Mesodermal cell (in vitro differentiated cells): ENCODE results near the gene ELMO1.

Experiments used
- H3K27ac ChIP-seq: 2 replicates; pipeline ENCODE4 v1.7.0; 2013; ENCODE audit warnings: mild to moderate bottlenecking, low read depth, low read length, moderate library complexity; ENCODE audit not compliant: severe bottlenecking
- H3K36me3 ChIP-seq: 2 replicates; pipeline ENCODE4 v1.7.1; 2013; ENCODE audit warnings: mild to moderate bottlenecking, low read length, moderate library complexity; ENCODE audit not compliant: control insufficient read depth, insufficient read depth
- H3K4me1 ChIP-seq: one replicate; pipeline ENCODE4 v1.7.1; 2013; ENCODE audit warnings: mild to moderate bottlenecking, low read length; ENCODE audit not compliant: insufficient read depth, control insufficient read depth, poor library complexity, severe bottlenecking
- H3K4me3 ChIP-seq: 2 replicates; pipeline ENCODE4 v1.7.0; 2013; ENCODE audit warnings: low read length, control low read depth, mild to moderate bottlenecking; ENCODE audit not compliant: insufficient read depth, poor library complexity, severe bottlenecking; ENCODE audit errors: extremely low read depth
- H3K9me3 ChIP-seq: 2 replicates; pipeline ENCODE4 v1.7.1; 2013; ENCODE audit warnings: mild to moderate bottlenecking, low read length, moderate library complexity; ENCODE audit not compliant: control insufficient read depth
- WGBS, 2 experiments: methylation state at CpG; one replicate each; pipeline ENCODE4 v1.1.5; 2013; ENCODE audit warnings: missing lambda C conversion rate in 2 of 2; ENCODE audit not compliant: insufficient coverage in 2 of 2; 5-methylcytosine and 5-hydroxymethylcytosine counted together

Gene ELMO1

DNA sequence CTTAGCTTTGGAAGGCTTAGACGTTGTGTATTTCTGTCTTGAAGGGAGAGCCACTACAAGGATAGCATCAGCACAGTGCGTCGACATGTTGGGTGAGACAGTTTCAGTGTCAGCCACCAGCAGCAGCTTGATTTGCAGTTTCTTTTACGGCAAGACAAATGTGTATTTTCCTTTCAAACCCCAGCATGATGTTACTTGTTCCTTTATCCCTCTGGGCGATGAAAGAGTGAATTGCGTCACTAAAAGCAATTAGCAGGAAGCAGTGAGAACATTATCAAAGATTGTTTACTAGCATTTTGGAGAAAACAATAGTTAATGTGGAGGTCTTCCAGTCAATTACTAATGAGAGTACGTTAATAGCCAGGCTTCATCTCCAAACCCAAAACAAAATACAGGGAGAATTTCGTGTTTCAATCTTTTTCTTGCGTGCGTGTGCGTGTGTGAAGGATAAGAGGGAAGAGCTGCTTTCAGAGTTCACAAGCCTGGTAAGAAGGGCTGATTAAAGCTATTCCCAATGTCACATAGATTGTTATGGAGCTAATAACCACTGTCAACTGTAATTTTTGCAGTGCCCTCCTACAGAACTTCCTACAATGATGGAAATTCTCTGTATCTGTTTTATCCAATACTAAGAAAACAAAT is 567.3 kb downstream of the ELMO1 start:
- Histone ChIP-seq H3K9me3 (no peaks in the 10 kb centered on the region), H3K27ac (no peak overlapping the region), H3K36me3 (peaks cover 7% of the 10 kb centered on the region), H3K4me3 (no peak overlapping the region), H3K4me1 (no peaks in the 10 kb centered on the region)
- 90 to 91% methylated on average over 4 to 5 of the region's 11 CpGs for WGBS, 2 experiments

DNA sequence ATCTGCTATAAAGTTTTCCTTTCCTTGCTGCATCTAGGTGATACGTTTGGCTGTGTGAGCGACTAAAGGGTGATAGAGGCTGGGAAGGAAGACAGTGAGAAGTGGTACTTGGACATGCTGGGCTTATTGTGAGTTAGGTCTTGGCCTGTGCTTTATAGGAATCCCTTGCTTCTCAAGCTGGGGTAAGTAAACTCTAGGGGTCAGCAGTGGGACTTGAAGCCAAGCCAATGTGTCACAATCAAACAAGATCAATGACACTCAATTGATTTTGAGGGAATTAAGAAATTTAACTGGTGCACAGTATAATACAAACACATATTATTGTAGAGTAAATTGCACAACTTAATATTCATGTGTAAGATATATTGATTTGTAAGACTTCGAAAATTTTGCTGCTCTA is 568.6 kb downstream of the ELMO1 start:
- H3K4me1 ChIP-seq: no peaks in the 10 kb centered on the region
- H3K27ac ChIP-seq: no peak overlapping the region
- peaks cover 7% of the 10 kb centered on the region for H3K36me3 ChIP-seq
- no peak overlapping the region for H3K4me3 ChIP-seq
- WGBS, 2 experiments: 78 to 100% methylated on average over 2 of the region's 3 CpGs
- H3K9me3 ChIP-seq: no peaks in the 10 kb centered on the region

DNA sequence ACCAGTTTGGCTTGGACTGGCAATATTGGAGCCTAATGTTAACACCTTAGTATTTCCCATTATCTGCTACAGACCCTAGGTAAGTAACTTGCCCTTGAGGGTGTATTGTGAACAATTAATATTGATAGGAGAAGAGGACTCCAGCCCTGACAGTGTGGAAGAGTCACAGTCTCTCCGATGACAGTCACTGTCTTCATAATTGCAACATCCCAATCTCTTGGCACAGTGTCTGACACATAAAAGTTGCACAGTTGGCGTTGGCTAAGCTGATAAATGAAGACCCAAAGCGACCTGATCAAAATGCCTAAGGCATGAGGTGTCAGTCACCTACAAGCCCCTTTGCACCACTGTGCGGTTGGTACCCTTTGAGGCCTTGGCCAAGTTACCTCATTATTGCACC is 569.6 kb downstream of the ELMO1 start:
- Histone ChIP-seq H3K36me3 (peaks cover 7% of the 10 kb centered on the region), H3K4me3 (no peak overlapping the region), H3K9me3 (no peaks in the 10 kb centered on the region), H3K27ac (no peak overlapping the region), H3K4me1 (no peaks in the 10 kb centered on the region)
- WGBS, 2 experiments: 45 to 50% methylated on average over 2 of the region's 4 CpGs

DNA sequence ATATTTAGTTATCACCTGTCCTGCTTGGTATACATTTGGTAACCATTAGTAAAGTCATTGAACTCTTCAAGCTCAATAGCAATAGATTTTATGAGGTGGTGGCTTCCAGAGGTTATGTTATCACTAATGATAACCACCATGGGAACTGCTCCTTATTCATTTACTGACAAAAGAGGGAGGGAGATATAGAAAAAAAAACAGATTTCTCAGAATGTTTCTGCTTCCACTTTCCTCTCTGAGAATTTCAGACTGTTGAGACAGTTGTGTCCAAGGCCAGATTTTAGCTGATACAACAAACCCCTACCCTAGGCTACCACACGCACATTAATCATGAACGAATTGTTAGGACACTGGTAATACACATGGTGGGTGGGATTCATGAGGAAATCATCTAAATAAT is 570.4 kb downstream of the ELMO1 start:
- WGBS, 2 experiments: 100% methylated on average over 1 of the region's 2 CpGs; no CpG with 5 or more reads in 1 of the 2 experiments
- H3K4me3 ChIP-seq: no peak overlapping the region
- no peak overlapping the region for H3K27ac ChIP-seq
- no peaks in the 10 kb centered on the region for H3K4me1 ChIP-seq
- H3K36me3 ChIP-seq: peaks cover 7% of the 10 kb centered on the region
- no peaks in the 10 kb centered on the region for H3K9me3 ChIP-seq

DNA sequence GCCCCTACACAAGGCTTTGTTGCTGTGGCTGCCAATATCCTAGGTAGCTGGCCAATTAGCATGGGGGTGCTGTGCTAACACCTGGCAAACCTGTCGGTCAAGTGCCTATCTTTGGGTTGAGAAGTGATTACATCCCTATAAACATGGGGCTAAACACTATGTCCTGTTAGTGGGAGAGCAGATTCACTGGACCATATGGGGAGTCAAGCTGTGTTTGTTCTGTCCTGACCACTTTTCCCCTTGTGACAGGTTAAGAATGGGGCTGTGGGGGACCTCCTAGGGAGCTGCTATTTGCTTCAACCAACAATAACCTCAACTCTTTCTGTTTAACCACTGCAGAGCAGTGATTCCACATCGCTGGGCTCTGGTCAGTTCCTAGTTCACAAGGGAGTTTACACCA is 572.9 kb downstream of the ELMO1 start:
- Histone ChIP-seq H3K36me3 (peaks cover 7% of the 10 kb centered on the region), H3K27ac (no peak overlapping the region), H3K9me3 (no peaks in the 10 kb centered on the region), H3K4me1 (peaks cover 5% of the 10 kb centered on the region), H3K4me3 (no peak overlapping the region)
- 70 to 83% methylated on average over 2 of the region's 2 CpGs for WGBS, 2 experiments

DNA sequence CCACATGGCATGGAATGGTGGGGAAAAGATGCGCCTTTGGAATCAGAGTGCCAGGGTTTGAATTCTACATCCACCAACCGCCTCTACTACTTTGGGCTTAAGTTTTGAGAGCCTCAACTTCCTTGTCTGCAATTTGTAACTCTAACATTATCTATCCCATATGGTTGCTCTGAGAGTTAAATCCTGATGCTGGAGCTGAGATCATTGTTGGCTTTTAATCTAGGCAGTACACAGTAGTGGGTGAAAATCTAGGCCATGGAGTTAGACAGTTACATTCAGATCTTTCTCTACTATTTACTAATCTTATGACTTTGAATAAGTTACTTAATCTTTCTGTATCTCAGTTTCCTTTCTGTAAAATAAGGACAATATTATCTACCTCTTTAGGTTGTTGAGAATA is 574.6 kb downstream of the ELMO1 start:
- WGBS, 2 experiments: 90% methylated on average over 2 of the region's 2 CpGs; no CpG with 5 or more reads in 1 of the 2 experiments
- H3K4me1 ChIP-seq: peaks cover 5% of the 10 kb centered on the region
- no peak overlapping the region for H3K4me3 ChIP-seq
- peaks cover 7% of the 10 kb centered on the region for H3K36me3 ChIP-seq
- H3K27ac ChIP-seq: no peak overlapping the region
- H3K9me3 ChIP-seq: no peaks in the 10 kb centered on the region

DNA sequence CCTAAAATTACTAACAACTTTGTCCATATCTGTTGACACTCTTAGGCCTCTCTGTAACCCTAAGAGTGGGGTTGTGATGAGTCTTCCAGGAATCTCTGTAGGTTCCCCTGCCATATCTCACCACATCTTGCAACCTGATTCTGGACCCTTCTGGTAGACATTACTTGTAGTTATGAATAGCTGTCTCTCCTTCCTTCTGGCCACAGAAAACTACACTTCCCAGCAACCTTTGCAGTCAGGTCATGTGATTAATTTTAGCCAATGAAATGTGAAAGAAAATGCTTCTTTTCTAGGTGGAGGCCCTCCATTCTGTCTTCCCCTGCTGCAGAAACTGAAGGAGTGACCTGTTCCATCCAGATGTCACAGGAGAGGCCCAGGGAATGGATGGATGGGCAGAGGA is 576.8 kb downstream of the ELMO1 start:
- no peaks in the 10 kb centered on the region for H3K9me3 ChIP-seq
- H3K36me3 ChIP-seq: no peaks in the 10 kb centered on the region
- no peak overlapping the region for H3K4me3 ChIP-seq
- H3K4me1 ChIP-seq: peaks cover 5% of the 10 kb centered on the region
- H3K27ac ChIP-seq: no peak overlapping the region

DNA sequence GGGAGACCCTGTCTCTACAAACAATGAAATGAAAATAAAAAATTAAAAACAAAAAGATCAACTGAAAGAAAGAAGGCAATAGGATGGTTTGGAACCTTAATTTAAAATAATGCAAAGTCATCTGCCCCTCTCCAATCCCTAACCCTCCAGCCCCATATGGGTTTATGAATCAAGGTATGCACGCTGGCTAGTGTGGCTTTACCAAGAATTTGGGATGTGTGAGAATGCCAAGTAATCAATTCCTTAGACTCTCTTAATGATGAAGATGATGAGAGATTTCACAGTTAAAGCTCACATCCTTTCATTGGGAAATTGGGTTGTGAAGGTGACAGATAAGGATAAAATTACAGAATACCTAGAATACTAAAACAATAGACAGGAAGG is 577.3 kb downstream of the ELMO1 start:
- no CpG with 5 or more reads among the region's 1 CpG for WGBS, 2 experiments
- Histone ChIP-seq H3K27ac (no peak overlapping the region), H3K9me3 (no peaks in the 10 kb centered on the region), H3K4me1 (peaks cover 5% of the 10 kb centered on the region), H3K36me3 (no peaks in the 10 kb centered on the region), H3K4me3 (no peak overlapping the region)

DNA sequence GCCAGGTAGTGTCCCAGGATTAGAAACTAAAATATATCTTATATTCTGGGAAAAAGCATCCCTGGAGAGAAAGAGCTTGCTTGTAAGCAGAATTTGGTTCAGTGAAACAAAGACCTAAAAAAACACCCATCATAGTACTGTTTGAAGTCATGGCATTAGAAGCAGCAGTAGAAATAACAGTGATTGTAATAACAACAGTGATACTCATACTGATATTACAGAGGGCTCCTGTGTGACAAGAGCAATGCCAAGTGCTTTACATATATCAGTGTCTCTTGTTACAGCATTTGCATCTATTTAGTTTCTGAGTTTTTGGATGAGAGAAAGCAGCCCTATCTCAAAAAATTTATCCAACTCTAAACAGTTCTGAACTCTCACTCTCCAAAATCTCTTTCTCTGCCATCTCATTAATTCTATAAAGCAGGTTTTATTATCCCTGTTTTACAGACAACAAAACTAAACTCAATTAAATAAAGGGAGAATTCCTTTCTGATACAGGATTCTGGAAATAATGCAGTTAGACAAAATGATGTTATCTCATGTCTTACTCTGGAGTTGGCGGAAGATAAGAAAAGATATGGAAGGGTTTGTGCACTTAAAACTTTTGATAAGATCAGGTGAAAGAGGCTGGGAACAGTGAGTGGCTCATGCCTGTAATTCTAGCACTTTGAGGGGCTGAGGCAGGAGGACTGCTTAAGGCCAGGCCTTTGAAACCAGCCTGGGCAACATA is 577.9 kb downstream of the ELMO1 start:
- Histone ChIP-seq H3K4me3 (no peak overlapping the region), H3K9me3 (no peaks in the 10 kb centered on the region), H3K36me3 (no peaks in the 10 kb centered on the region), H3K4me1 (peaks cover 5% of the 10 kb centered on the region), H3K27ac (no peak overlapping the region)
- WGBS, 2 experiments: 77 to 89% methylated on average over 1 of the region's 1 CpG

DNA sequence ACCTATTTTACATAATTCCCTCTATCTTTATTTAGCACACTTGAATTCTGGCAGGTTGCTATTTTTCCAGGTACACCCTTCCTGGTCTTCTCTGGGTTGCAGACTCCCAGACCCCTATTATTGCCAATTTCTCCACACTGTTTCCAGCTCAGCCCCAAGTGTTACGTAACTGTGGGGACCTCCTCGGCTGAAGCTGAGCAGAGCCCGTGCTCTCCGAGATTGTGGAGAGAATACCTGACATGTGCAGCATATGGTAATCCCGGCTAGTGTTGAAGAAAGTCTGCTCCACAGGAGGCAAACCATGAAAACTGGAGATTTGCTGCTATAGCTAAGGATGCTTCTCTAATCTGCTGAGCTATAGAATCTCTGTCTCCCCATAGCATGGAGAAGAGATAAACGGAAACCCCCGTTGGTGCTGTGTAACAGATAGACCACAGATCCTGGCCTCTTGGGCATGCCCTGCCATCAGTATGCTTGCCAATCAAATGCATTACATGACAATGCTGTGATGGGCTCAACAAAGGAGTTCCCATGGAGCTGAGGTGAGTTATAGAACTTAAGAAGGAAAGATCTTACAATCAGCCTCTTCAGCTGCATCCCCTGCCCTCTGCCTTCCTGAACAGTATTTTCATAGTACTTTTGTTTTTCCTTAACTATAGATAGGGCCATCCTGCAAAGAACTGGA is 579.8 kb downstream of the ELMO1 start:
- H3K4me3 ChIP-seq: no peak overlapping the region
- no peaks in the 10 kb centered on the region for H3K9me3 ChIP-seq
- H3K36me3 ChIP-seq: no peaks in the 10 kb centered on the region
- WGBS, 2 experiments: 91 to 92% methylated on average over 7 of the region's 7 CpGs
- H3K4me1 ChIP-seq: peaks cover 9% of the 10 kb centered on the region
- H3K27ac ChIP-seq: no peak overlapping the region

DNA sequence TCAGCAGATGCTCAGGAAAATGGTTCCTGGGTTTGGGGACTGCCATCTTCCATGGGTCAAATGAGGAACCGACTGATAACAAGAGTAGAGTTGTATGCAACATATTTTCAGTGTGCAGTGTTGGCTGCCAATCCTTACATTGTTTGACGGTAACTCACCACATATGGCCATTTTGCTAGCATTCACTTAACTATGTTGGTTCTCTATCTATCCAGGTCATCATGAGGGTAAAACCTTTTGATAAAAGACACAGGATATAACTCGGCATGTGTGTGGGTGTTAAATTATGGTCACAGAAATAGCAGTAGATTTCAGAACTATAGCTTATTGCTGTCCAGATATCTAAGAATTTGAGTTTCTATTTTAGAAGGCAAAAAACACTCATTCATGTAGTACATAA is 583.6 kb downstream of the ELMO1 start:
- Histone ChIP-seq H3K9me3 (no peaks in the 10 kb centered on the region), H3K4me1 (peaks cover 4% of the 10 kb centered on the region), H3K27ac (no peak overlapping the region), H3K36me3 (peaks cover 4% of the 10 kb centered on the region), H3K4me3 (no peak overlapping the region)
- 82 to 100% methylated on average over 1 to 2 of the region's 3 CpGs for WGBS, 2 experiments
